ENCODE results near the gene TCOF1. TPM values are rescaled to one million over a fixed set of nuclear protein-coding genes. Genes with fewer than 3 reads are reported as not detected.

Gene TCOF1
- total and polyA plus RNA-seq, 2 donors (not counting 3 experiments of a cell fraction or from before 2014, with no cell fraction given) = 11.2 to 52.0 TPM

GRCh38 chr5:150320044-150320613 lies 37.4 kb upstream of the TCOF1 start:
- no TSS peak for BruUV-seq (replicated peaks)
- DNase-seq (ENCODE audit: low read depth, low spot score) (no peak), FAIRE-seq (no peak)
- CTCF ChIA-PET = interaction anchor here (1.5 kb wide), 1 partner anchor 9 kb away, joined by 6 read pairs; no protein-coding TSS in a partner anchor
- H3K4me3 ChIP-seq (replicated peaks in 1 of 3; ENCODE audit: insufficient read depth in 1 of 3, low read depth in 1 of 3, low read length in 3 of 3) = no peak overlapping the region
- dilution Hi-C loops (cut with MboI; ENCODE audit: extremely low pct_ligation_motif_present, low sequenced_read_pairs) (no loop called here), intact Hi-C loops (cut with micrococcal nuclease) (no loop called here)
- H3K9me3 ChIP-seq (replicated peaks; ENCODE audit: control insufficient read depth, insufficient read depth, low read length) = no peaks in the 10 kb centered on the region
- H3K36me3 ChIP-seq (ENCODE audit: control insufficient read depth in 2 of 2, extremely low read depth in 1 of 2, insufficient read depth in 2 of 2, low read length in 2 of 2) = no peaks in the 10 kb centered on the region
- H3K79me2 ChIP-seq (ENCODE audit: control insufficient read depth, insufficient read depth, low read length) = no peaks in the 10 kb centered on the region
- POLR2A ChIA-PET = interaction anchor here (0.6 kb wide), 1 partner anchor 90 kb away, joined by 9 read pairs; no protein-coding TSS in a partner anchor
- no peaks in the 10 kb centered on the region for H4K20me1 ChIP-seq (replicated peaks; ENCODE audit: control insufficient read depth, extremely low read depth, insufficient read depth, low read length)
- no peaks in the 10 kb centered on the region for H3K9me1 ChIP-seq (replicated peaks; ENCODE audit: control insufficient read depth, extremely low read depth, insufficient read depth, low read length)
- H3K27me3 ChIP-seq (ENCODE audit: control insufficient read depth in 2 of 2, insufficient read depth in 2 of 2, low read length in 2 of 2) = no peaks in the 10 kb centered on the region
- H3K4me1 ChIP-seq (ENCODE audit: control insufficient read depth, extremely low read depth, insufficient read depth, low read length) = peaks cover 24% of the 10 kb centered on the region
- H3K27ac ChIP-seq (ENCODE audit: insufficient read depth, low read depth, low read length) = no peak overlapping the region
- H3K4me2 ChIP-seq (ENCODE audit: insufficient read depth, low read length) = no peak overlapping the region
- TF ChIP-seq EZH2 (IDR thresholded peaks at IDR 0.05; ENCODE audit: borderline replicate concordance, low read depth, low read length, severe bottlenecking) = no peak
- TF ChIP-seq POLR2A (IDR thresholded peaks at IDR 0.05; ENCODE audit: low read depth, low read length) = no peak
- TF ChIP-seq GATA2 (IDR thresholded peaks at IDR 0.05; ENCODE audit: insufficient read depth, insufficient read length, low read depth, low read length) = no peak
- no peak for TF ChIP-seq FOS (IDR thresholded peaks at IDR 0.05; ENCODE audit: borderline replicate concordance, insufficient read depth, low read length)
- TF ChIP-seq, protein P1, sequence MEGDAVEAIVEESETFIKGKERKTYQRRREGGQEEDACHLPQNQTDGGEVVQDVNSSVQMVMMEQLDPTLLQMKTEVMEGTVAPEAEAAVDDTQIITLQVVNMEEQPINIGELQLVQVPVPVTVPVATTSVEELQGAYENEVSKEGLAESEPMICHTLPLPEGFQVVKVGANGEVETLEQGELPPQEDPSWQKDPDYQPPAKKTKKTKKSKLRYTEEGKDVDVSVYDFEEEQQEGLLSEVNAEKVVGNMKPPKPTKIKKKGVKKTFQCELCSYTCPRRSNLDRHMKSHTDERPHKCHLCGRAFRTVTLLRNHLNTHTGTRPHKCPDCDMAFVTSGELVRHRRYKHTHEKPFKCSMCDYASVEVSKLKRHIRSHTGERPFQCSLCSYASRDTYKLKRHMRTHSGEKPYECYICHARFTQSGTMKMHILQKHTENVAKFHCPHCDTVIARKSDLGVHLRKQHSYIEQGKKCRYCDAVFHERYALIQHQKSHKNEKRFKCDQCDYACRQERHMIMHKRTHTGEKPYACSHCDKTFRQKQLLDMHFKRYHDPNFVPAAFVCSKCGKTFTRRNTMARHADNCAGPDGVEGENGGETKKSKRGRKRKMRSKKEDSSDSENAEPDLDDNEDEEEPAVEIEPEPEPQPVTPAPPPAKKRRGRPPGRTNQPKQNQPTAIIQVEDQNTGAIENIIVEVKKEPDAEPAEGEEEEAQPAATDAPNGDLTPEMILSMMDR (IDR thresholded peaks at IDR 0.05; ENCODE audit: extremely low read depth in 1 of 2, insufficient read depth in 1 of 2, low read depth in 1 of 2, low read length in 2 of 2) = no peak
- H3K9ac ChIP-seq (replicated peaks; ENCODE audit: extremely low read depth, insufficient read depth, low read length) = no peak overlapping the region
- H2AFZ ChIP-seq (ENCODE audit: low read depth, low read length) = no peak overlapping the region

DNA sequence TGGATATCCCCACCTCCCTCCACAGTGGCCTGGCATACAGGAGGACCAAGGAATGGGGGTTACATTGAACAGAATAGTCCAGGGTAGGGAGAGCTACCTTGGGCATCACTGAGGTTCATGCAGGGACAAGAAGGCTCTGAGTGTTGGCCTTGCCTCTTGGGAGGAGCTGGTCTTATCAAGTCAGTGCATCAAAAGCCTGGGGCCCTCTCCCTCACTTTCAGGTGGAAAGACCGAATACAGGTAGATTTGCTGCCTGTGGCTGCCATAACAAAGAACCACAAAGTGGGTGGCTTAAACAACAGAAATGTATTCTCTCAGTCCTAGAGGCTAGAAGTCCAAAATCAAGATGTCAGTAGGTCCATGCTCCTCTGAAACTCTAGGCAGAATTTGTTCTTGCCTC lies 36.3 kb upstream of the TCOF1 start:
- no TSS peak for BruUV-seq (replicated peaks)
- no peaks in the 10 kb centered on the region for H3K9me1 ChIP-seq (replicated peaks; ENCODE audit: control insufficient read depth, extremely low read depth, insufficient read depth, low read length)
- H3K79me2 ChIP-seq (ENCODE audit: control insufficient read depth, insufficient read depth, low read length) = no peaks in the 10 kb centered on the region
- H4K20me1 ChIP-seq (replicated peaks; ENCODE audit: control insufficient read depth, extremely low read depth, insufficient read depth, low read length) = no peaks in the 10 kb centered on the region
- intact Hi-C loops (cut with micrococcal nuclease) (no loop called here), dilution Hi-C loops (cut with MboI; ENCODE audit: extremely low pct_ligation_motif_present, low sequenced_read_pairs) (no loop called here)
- no peak overlapping the region for H3K27ac ChIP-seq (ENCODE audit: insufficient read depth, low read depth, low read length)
- CTCF ChIA-PET = interaction anchor here (1.5 kb wide), 1 partner anchor 10 kb away, joined by 6 read pairs; no protein-coding TSS in a partner anchor
- H3K9ac ChIP-seq (replicated peaks; ENCODE audit: extremely low read depth, insufficient read depth, low read length) = no peak overlapping the region
- no peak overlapping the region for H3K4me2 ChIP-seq (ENCODE audit: insufficient read depth, low read length)
- TF ChIP-seq, protein P1 (IDR thresholded peaks at IDR 0.05; ENCODE audit: extremely low read depth in 1 of 2, insufficient read depth in 1 of 2, low read depth in 1 of 2, low read length in 2 of 2) = no peak
- no peak for TF ChIP-seq FOS (IDR thresholded peaks at IDR 0.05; ENCODE audit: borderline replicate concordance, insufficient read depth, low read length)
- TF ChIP-seq POLR2A (IDR thresholded peaks at IDR 0.05; ENCODE audit: low read depth, low read length) = no peak
- no peak for TF ChIP-seq POLR2AphosphoS5 (IDR thresholded peaks at IDR 0.05; ENCODE audit: insufficient read depth, low read depth, low read length)
- no peak for TF ChIP-seq MYC (IDR thresholded peaks at IDR 0.05; ENCODE audit: low read depth, low read length)
- no peak for TF ChIP-seq GATA2 (IDR thresholded peaks at IDR 0.05; ENCODE audit: insufficient read depth, insufficient read length, low read depth, low read length)
- TF ChIP-seq JUN (IDR thresholded peaks at IDR 0.05; ENCODE audit: borderline replicate concordance, insufficient read depth, insufficient read length, low read depth) = no peak
- POLR2A ChIA-PET = no interaction called here
- peaks cover 24% of the 10 kb centered on the region for H3K4me1 ChIP-seq (ENCODE audit: control insufficient read depth, extremely low read depth, insufficient read depth, low read length)
- no peak overlapping the region for H3K4me3 ChIP-seq (replicated peaks in 1 of 3; ENCODE audit: insufficient read depth in 1 of 3, low read depth in 1 of 3, low read length in 3 of 3)
- DNase-seq (ENCODE audit: low read depth, low spot score) = no peak
- no peaks in the 10 kb centered on the region for H3K9me3 ChIP-seq (replicated peaks; ENCODE audit: control insufficient read depth, insufficient read depth, low read length)
- H3K27me3 ChIP-seq (ENCODE audit: control insufficient read depth in 2 of 2, insufficient read depth in 2 of 2, low read length in 2 of 2) = peaks cover 0 to under 1% of the 10 kb centered on the region in 2 experiments
- no peak for FAIRE-seq
- H2AFZ ChIP-seq (ENCODE audit: low read depth, low read length) = no peak overlapping the region
- no peaks in the 10 kb centered on the region for H3K36me3 ChIP-seq (ENCODE audit: control insufficient read depth in 2 of 2, extremely low read depth in 1 of 2, insufficient read depth in 2 of 2, low read length in 2 of 2)

Measured in endothelial cell of umbilical vein (primary cell).